Liver (tissue), 9 donors: Measurements from ENCODE around the gene SEC11C. TPM values are rescaled to one million over a fixed set of nuclear protein-coding genes. Genes with fewer than 3 reads are reported as not detected.

Experiments
- DNase-seq: peaks from one replicate; pipeline ENCODE4 v3.0.0-alpha.2; 2017; ENCODE audit warnings: low spot score
- H3K27ac ChIP-seq, 2 donors: one replicate each; pipeline ENCODE4 v1.7.0; 2013; ENCODE audit warnings: inconsistent platforms in 2 of 2, low read length in 2 of 2, control low read depth in 1 of 2, low read depth in 1 of 2, mild to moderate bottlenecking in 1 of 2
- H3K27me3 ChIP-seq, 4 donors: one replicate each; pipeline versions ENCODE4 v1.6.1 to v1.7.0; 2013; ENCODE audit warnings: low read length in 3 of 4, inconsistent platforms in 1 of 4, mild to moderate bottlenecking in 1 of 4, moderate library complexity in 1 of 4; ENCODE audit not compliant: control insufficient read depth in 4 of 4, insufficient read depth in 4 of 4
- H3K36me3 ChIP-seq, 4 donors: one replicate each; pipeline versions ENCODE4 v1.6.1 to v1.7.0; 2013; ENCODE audit warnings: low read length in 3 of 4, mild to moderate bottlenecking in 3 of 4, low read depth in 1 of 4, moderate library complexity in 1 of 4; ENCODE audit not compliant: control insufficient read depth in 4 of 4, insufficient read depth in 3 of 4
- H3K4me1 ChIP-seq, 4 donors: one replicate each; pipeline versions ENCODE4 v1.6.1 to v1.7.0; 2013; ENCODE audit warnings: low read length in 3 of 4, mild to moderate bottlenecking in 3 of 4, moderate library complexity in 1 of 4; ENCODE audit not compliant: control insufficient read depth in 4 of 4, insufficient read depth in 4 of 4
- H3K4me3 ChIP-seq, 3 donors: one replicate each; pipeline versions ENCODE4 v1.6.1 to v1.7.0; 2013; ENCODE audit warnings: low read length in 3 of 3, control low read depth in 1 of 3, low read depth in 1 of 3, mild to moderate bottlenecking in 1 of 3
- H3K9ac ChIP-seq, 2 donors: one replicate each; pipeline ENCODE4 v1.7.0; 2013; ENCODE audit warnings: low read length in 2 of 2, mild to moderate bottlenecking in 2 of 2, moderate library complexity in 2 of 2, control low read depth in 1 of 2, low read depth in 1 of 2
- H3K9me3 ChIP-seq, 4 donors: one replicate each; pipeline versions ENCODE4 v1.6.1 to v1.7.0; 2013; ENCODE audit warnings: low read length in 3 of 4; ENCODE audit not compliant: control insufficient read depth in 4 of 4
- ATF3 ChIP-seq: IDR thresholded peaks from 2 replicates; pipeline ENCODE4 v1.6.1; 2016; ENCODE audit warnings: antibody characterized with exemption
- EGR1 ChIP-seq, 2 donors: IDR thresholded peaks; 2 replicates each; pipeline ENCODE4 v1.6.1; 2016 to 2018; ENCODE audit warnings: antibody characterized with exemption in 2 of 2, low read depth in 2 of 2
- FOXA1 ChIP-seq: IDR thresholded peaks from 2 replicates; pipeline ENCODE4 v1.6.1; 2016; ENCODE audit warnings: antibody characterized with exemption
- FOXA2 ChIP-seq: IDR thresholded peaks from 2 replicates; pipeline ENCODE4 v1.6.1; 2016; ENCODE audit warnings: antibody characterized with exemption
- GABPA ChIP-seq, 2 donors: IDR thresholded peaks in 1 of 2; conservative IDR thresholded peaks in 1 of 2; 2 replicates each; pipeline ENCODE4 v1.6.1; 2016; ENCODE audit warnings: antibody characterized with exemption in 2 of 2, mild to moderate bottlenecking in 1 of 2, moderate library complexity in 1 of 2
- HNF4A ChIP-seq, 2 donors: conservative IDR thresholded peaks; 2 replicates each; pipeline ENCODE4 v1.6.1; 2016; ENCODE audit warnings: antibody characterized with exemption in 2 of 2, mild to moderate bottlenecking in 2 of 2
- HNF4G ChIP-seq: IDR thresholded peaks from 2 replicates; pipeline ENCODE4 v1.6.1; 2016; ENCODE audit warnings: antibody characterized with exemption
- JUND ChIP-seq, 2 donors: IDR thresholded peaks; 2 replicates each; pipeline ENCODE4 v1.6.1; 2016; ENCODE audit warnings: antibody characterized with exemption in 2 of 2
- NR2F2 ChIP-seq: IDR thresholded peaks from 2 replicates; pipeline ENCODE4 v1.6.1; 2016; ENCODE audit warnings: antibody characterized with exemption
- RAD21 ChIP-seq, 2 donors: IDR thresholded peaks; 2 replicates each; pipeline ENCODE4 v1.6.1; 2016; ENCODE audit warnings: antibody characterized with exemption in 2 of 2, mild to moderate bottlenecking in 2 of 2
- RXRA ChIP-seq, 2 donors: IDR thresholded peaks; 2 replicates each; pipeline ENCODE4 v1.6.1; 2017 to 2018; ENCODE audit warnings: antibody characterized with exemption in 2 of 2, mild to moderate bottlenecking in 1 of 2
- SP1 ChIP-seq: IDR thresholded peaks from 2 replicates; pipeline ENCODE4 v1.6.1; 2018; ENCODE audit warnings: antibody characterized with exemption, mild to moderate bottlenecking
- TAF1 ChIP-seq: conservative IDR thresholded peaks from 2 replicates; pipeline ENCODE4 v1.6.1; 2016; ENCODE audit warnings: antibody characterized with exemption, mild to moderate bottlenecking
- YY1 ChIP-seq: IDR thresholded peaks from 2 replicates; pipeline ENCODE4 v1.6.1; 2016; ENCODE audit warnings: antibody characterized with exemption, mild to moderate bottlenecking
- WGBS: extraction: QIAGEN DNeasy Blood & Tissue Kit; methylation state at CpG from one replicate; pipeline ENCODE4 v1.1.7; 2013; 5-methylcytosine and 5-hydroxymethylcytosine counted together
- polyA plus RNA-seq, 2 donors: library from polyadenylated mRNA; stranded (reverse) in 1 of 2; unstranded in 1 of 2; fragments of 200-250 nt in 1 of 2; fragments of >200 nt in 1 of 2; fragmentation: Nextera tagmentation in 1 of 2; extraction: Ambion mirVana in 1 of 2; gene quantifications; one replicate each; pipeline versions ENCODE4 v1.2.1 to v1.2.3, GENCODE V29; 2013 to 2015
- total RNA-seq, 2 donors: library from RNA; depleted of rRNA; stranded (reverse); fragments of >200 nt; gene quantifications; one replicate each; pipeline ENCODE4 v1.2.3, GENCODE V29; 2014
- TF ChIP-seq, protein P1 (sequence below): IDR thresholded peaks from 2 replicates; pipeline ENCODE4 v1.6.1; 2016; ENCODE audit warnings: antibody characterized with exemption, mild to moderate bottlenecking
- TF ChIP-seq, protein P2 (sequence below): IDR thresholded peaks from 2 replicates; pipeline ENCODE4 v1.6.1; 2016; ENCODE audit warnings: antibody characterized with exemption
- TF ChIP-seq, protein P3 (sequence below): IDR thresholded peaks from 2 replicates; pipeline ENCODE4 v1.6.1; 2016; ENCODE audit warnings: antibody characterized with exemption
- donor health status: healthy.
- donor health status: healthy.
- donor health status: healthy.
- donor health status: healthy.
- donor health status: healthy.

The SEC11C gene
- total and polyA plus RNA-seq, 4 donors = 106 to 206 (median 156) TPM

DNA sequence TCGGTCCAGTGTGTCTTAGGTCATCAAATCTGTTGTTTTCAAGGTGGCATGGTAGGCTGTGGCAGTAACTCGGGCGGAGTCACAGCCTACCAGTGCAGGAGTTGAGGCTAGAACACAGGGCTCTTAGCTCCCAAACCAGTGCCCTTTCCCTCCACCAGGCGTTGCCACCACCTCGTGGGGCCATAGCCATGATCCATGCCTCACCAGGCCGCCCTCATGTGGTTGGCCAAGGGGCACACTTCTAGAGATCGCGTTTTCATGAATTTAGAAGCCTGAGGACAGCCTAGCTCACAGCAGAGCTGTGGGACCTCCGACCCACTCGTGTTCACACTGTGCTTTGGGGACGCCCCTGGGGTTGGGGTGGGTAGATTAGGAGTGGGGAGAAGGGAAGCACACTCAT lies 10.6 kb downstream of the SEC11C start (continued):
- TF ChIP-seq, protein P1, sequence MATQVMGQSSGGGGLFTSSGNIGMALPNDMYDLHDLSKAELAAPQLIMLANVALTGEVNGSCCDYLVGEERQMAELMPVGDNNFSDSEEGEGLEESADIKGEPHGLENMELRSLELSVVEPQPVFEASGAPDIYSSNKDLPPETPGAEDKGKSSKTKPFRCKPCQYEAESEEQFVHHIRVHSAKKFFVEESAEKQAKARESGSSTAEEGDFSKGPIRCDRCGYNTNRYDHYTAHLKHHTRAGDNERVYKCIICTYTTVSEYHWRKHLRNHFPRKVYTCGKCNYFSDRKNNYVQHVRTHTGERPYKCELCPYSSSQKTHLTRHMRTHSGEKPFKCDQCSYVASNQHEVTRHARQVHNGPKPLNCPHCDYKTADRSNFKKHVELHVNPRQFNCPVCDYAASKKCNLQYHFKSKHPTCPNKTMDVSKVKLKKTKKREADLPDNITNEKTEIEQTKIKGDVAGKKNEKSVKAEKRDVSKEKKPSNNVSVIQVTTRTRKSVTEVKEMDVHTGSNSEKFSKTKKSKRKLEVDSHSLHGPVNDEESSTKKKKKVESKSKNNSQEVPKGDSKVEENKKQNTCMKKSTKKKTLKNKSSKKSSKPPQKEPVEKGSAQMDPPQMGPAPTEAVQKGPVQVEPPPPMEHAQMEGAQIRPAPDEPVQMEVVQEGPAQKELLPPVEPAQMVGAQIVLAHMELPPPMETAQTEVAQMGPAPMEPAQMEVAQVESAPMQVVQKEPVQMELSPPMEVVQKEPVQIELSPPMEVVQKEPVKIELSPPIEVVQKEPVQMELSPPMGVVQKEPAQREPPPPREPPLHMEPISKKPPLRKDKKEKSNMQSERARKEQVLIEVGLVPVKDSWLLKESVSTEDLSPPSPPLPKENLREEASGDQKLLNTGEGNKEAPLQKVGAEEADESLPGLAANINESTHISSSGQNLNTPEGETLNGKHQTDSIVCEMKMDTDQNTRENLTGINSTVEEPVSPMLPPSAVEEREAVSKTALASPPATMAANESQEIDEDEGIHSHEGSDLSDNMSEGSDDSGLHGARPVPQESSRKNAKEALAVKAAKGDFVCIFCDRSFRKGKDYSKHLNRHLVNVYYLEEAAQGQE = no peak
- TF ChIP-seq EGR1 (IDR thresholded peaks at IDR 0.05; ENCODE audit: low read depth in 2 of 2) (no peak), FOXA2 (no peak), HNF4G (no peak)

- Histone ChIP-seq H3K27me3 (no peaks in the 10 kb centered on the region), H3K9me3 (no peaks in the 10 kb centered on the region), H3K4me1 (no peaks in the 10 kb centered on the region), H3K36me3 (peaks cover 4 to 49% (median 43%) of the 10 kb centered on the region in 4 donors), H3K9ac (no peak overlapping the region), H3K4me3 (no peak overlapping the region), H3K27ac (no peak overlapping the region)
- TF ChIP-seq, protein P2, sequence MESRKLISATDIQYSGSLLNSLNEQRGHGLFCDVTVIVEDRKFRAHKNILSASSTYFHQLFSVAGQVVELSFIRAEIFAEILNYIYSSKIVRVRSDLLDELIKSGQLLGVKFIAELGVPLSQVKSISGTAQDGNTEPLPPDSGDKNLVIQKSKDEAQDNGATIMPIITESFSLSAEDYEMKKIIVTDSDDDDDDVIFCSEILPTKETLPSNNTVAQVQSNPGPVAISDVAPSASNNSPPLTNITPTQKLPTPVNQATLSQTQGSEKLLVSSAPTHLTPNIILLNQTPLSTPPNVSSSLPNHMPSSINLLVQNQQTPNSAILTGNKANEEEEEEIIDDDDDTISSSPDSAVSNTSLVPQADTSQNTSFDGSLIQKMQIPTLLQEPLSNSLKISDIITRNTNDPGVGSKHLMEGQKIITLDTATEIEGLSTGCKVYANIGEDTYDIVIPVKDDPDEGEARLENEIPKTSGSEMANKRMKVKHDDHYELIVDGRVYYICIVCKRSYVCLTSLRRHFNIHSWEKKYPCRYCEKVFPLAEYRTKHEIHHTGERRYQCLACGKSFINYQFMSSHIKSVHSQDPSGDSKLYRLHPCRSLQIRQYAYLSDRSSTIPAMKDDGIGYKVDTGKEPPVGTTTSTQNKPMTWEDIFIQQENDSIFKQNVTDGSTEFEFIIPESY = no peak
- no peak for TF ChIP-seq YY1
- no peak for TF ChIP-seq SP1
- TF ChIP-seq GABPA (IDR thresholded peaks at IDR 0.05 in 1 of 2, conservative IDR thresholded peaks at IDR 0.05 in 1 of 2) = no peak
- no peak for TF ChIP-seq FOXA1
- TF ChIP-seq NR2F2 = no peak
- no peak for TF ChIP-seq TAF1
- no peak for TF ChIP-seq JUND (IDR thresholded peaks at IDR 0.05)
- no peak for TF ChIP-seq ATF3
- TF ChIP-seq FOXA2 = no peak
- no peak for TF ChIP-seq RXRA (IDR thresholded peaks at IDR 0.05)
- no peak for TF ChIP-seq EGR1 (IDR thresholded peaks at IDR 0.05; ENCODE audit: low read depth in 2 of 2)
- TF ChIP-seq RAD21 (IDR thresholded peaks at IDR 0.05) = no peak
- TF ChIP-seq HNF4G = no peak
- TF ChIP-seq HNF4A (conservative IDR thresholded peaks at IDR 0.05) = no peak
- TF ChIP-seq, protein P3, sequence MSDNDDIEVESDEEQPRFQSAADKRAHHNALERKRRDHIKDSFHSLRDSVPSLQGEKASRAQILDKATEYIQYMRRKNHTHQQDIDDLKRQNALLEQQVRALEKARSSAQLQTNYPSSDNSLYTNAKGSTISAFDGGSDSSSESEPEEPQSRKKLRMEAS = no peak
- WGBS = 95% methylated on average over 2 of the region's 2 CpGs
- DNase-seq = no peak
Measured at GRCh38 chr18:59155153-59155552, 15.5 kb downstream of the SEC11C start.

- peaks cover 0 to 39% (median 33%) of the 10 kb centered on the region in 4 donors for H3K36me3 ChIP-seq
- WGBS = 96% methylated on average over 3 of the region's 3 CpGs
Measured at GRCh38 chr18:59156316-59156715, 16.6 kb downstream of the SEC11C start.

More at GRCh38 chr18:59156316-59156715, 16.6 kb downstream of the SEC11C start:
- H3K27me3 ChIP-seq = no peaks in the 10 kb centered on the region
- no peak for DNase-seq
- TF ChIP-seq SP1 (no peak), JUND (IDR thresholded peaks at IDR 0.05) (no peak), HNF4G (no peak), NR2F2 (no peak)
- H3K4me1 ChIP-seq = no peaks in the 10 kb centered on the region
- no peak overlapping the region for H3K9ac ChIP-seq
- no peak overlapping the region for H3K27ac ChIP-seq
- H3K9me3 ChIP-seq = no peaks in the 10 kb centered on the region
- no peak overlapping the region for H3K4me3 ChIP-seq
